ENCODE measurements around the gene STK11IP. TPM values are rescaled to one million over a fixed set of nuclear protein-coding genes. Genes with fewer than 3 reads are reported as not detected.
A peak's percentile ranks its signal among the peaks of the same experiment; 100 is the strongest.

STK11IP gene
- total and polyA plus RNA-seq, 2 of the 13 experiments (the other 11 are each of a cell fraction or from before 2014, with no cell fraction given) = 12.8 to 24.0 TPM

GRCh38 chr2:219576505-219577388 lies 20.9 kb upstream of the STK11IP start (continued):
- no peak for TF ChIP-seq DMTF1 (CRISPR knock-in tag; IDR thresholded peaks at IDR 0.05)
- TF ChIP-seq MYC (CRISPR knock-in tag; IDR thresholded peaks at IDR 0.05; ENCODE audit: borderline replicate concordance) = peak; percentile 81
- peak; percentile 82 for TF ChIP-seq TFE3 (CRISPR knock-in tag; IDR thresholded peaks at IDR 0.05)
- peak; percentile 93; the same call in 1 of the 2 replicates for TF ChIP-seq UBTF (CRISPR knock-in tag; IDR thresholded peaks at IDR 0.05)
- peak; percentile 96 for TF ChIP-seq ZNF746 (CRISPR knock-in tag; IDR thresholded peaks at IDR 0.05)
- peak; percentile 93 for TF ChIP-seq ZNF343 (CRISPR knock-in tag; IDR thresholded peaks at IDR 0.05)
- TF ChIP-seq ZNF354B (CRISPR knock-in tag; IDR thresholded peaks at IDR 0.05) = peak; percentile 51; the same call in 1 of the 2 replicates
- TF ChIP-seq NFYB (CRISPR knock-in tag; IDR thresholded peaks at IDR 0.05) = peak; percentile 40
- TF ChIP-seq MLX (CRISPR knock-in tag; IDR thresholded peaks at IDR 0.05) = peak; percentile 70; the same call in 1 of the 2 replicates
- TF ChIP-seq RXRA (CRISPR knock-in tag; IDR thresholded peaks at IDR 0.05) = peak; percentile 97
- TF ChIP-seq ZSCAN31 (CRISPR knock-in tag; IDR thresholded peaks at IDR 0.05; ENCODE audit: low read depth) = no peak; the same call in none of the 2 replicates
- TF ChIP-seq ZNF276 (CRISPR knock-in tag; IDR thresholded peaks at IDR 0.05; ENCODE audit: low read depth) = peak; percentile 76
- peak; percentile 96 for TF ChIP-seq HOXA3 (CRISPR knock-in tag; IDR thresholded peaks at IDR 0.05)
- TF ChIP-seq TAF15 (IDR thresholded peaks at IDR 0.05; ENCODE audit: low read depth, low read length, poor library complexity, severe bottlenecking) = no peak
- no peak for TF ChIP-seq PHF20 (CRISPR knock-in tag; IDR thresholded peaks at IDR 0.05)
- TF ChIP-seq ZFY (CRISPR knock-in tag; IDR thresholded peaks at IDR 0.05) = 0 out of 2 replicates have a peak, but pooled peaks have one; percentile 20

Data from HepG2 (cell line).